Natural killer cell (primary cell): Measurements from ENCODE around the gene AMPD3. TPM values are rescaled to one million over a fixed set of nuclear protein-coding genes. Genes with fewer than 3 reads are reported as not detected.
A peak's percentile ranks its signal among the peaks of the same experiment; 100 is the strongest.

ENCODE experiments used
- ATAC-seq, 3 donors: fragments of 150-1000 bp in 2 of 3; fragments of 200-7000 bp in 1 of 3; cut with Tn5 transposase; 1 replicate in 1 of 3; 2 replicates in 2 of 3; pipeline ENCODE4 v1.10.0; 2021; ENCODE audit warnings: mild to moderate bottlenecking in 2 of 3, moderate library complexity in 2 of 3
- DNase-seq, 2 donors: peaks; one replicate each; pipeline versions ENCODE4 v3.0.0 to v3.0.0-alpha.2; 2013 to 2021; ENCODE audit warnings: mixed read lengths in 1 of 2
- H3K27ac ChIP-seq: one replicate; pipeline ENCODE4 v1.5.1; 2013; ENCODE audit warnings: mild to moderate bottlenecking, low read length
- H3K27me3 ChIP-seq: one replicate; pipeline ENCODE4 v1.6.1; 2013; ENCODE audit warnings: low read length; ENCODE audit not compliant: control insufficient read depth, insufficient read depth
- H3K36me3 ChIP-seq: one replicate; pipeline ENCODE4 v1.6.1; 2013; ENCODE audit warnings: low read length; ENCODE audit not compliant: control insufficient read depth, insufficient read depth
- H3K4me1 ChIP-seq: one replicate; pipeline ENCODE4 v1.6.1; 2013; ENCODE audit warnings: low read length; ENCODE audit not compliant: control insufficient read depth, insufficient read depth
- H3K4me3 ChIP-seq: one replicate; pipeline ENCODE4 v1.5.1; 2013; ENCODE audit warnings: low read length
- H3K9me3 ChIP-seq: one replicate; pipeline ENCODE4 v1.6.1; 2013; ENCODE audit warnings: low read length; ENCODE audit not compliant: control insufficient read depth, insufficient read depth
- H3K27ac Mint-ChIP-seq, 2 donors: one replicate each; pipeline ENCODE4 v1.8.0; 2022; ENCODE audit warnings: mild to moderate bottlenecking in 2 of 2, mixed read lengths in 2 of 2, moderate library complexity in 1 of 2
- H3K27me3 Mint-ChIP-seq, 2 donors: one replicate each; pipeline ENCODE4 v1.8.0; 2022; ENCODE audit warnings: low read depth in 2 of 2, mixed read lengths in 2 of 2
- H3K36me3 Mint-ChIP-seq: one replicate; pipeline ENCODE4 v1.8.0; 2022; ENCODE audit warnings: mixed read lengths
- H3K4me1 Mint-ChIP-seq, 2 donors: one replicate each; pipeline ENCODE4 v1.8.0; 2022; ENCODE audit warnings: mixed read lengths in 2 of 2
- H3K4me3 Mint-ChIP-seq: one replicate; pipeline ENCODE4 v1.8.0; 2022; ENCODE audit warnings: mild to moderate bottlenecking, moderate library complexity, mixed read lengths
- H3K9me3 Mint-ChIP-seq, 2 donors: one replicate each; pipeline ENCODE4 v1.8.0; 2022; ENCODE audit warnings: mixed read lengths in 2 of 2
- WGBS: methylation state at CpG from one replicate; pipeline ENCODE4 v1.1.7; 2013; ENCODE audit warnings: missing lambda C conversion rate; ENCODE audit not compliant: insufficient coverage; 5-methylcytosine and 5-hydroxymethylcytosine counted together
- intact Hi-C: fragments of 100-400 bp; cut with micrococcal nuclease; formaldehyde crosslinking; loops from one replicate; pipeline ENCODE4 v1.14.2; 2022
- total RNA-seq, 4 donors: library from RNA; stranded (reverse); fragments of 120-200 nt in 1 of 4; gene quantifications; one replicate each; pipeline versions ENCODE4 v1.2.3 to v1.2.4, GENCODE V29; 2013 to 2022
- TF ChIP-seq, protein P1 (sequence below): fragments of 200-600 bp; IDR thresholded peaks from one replicate; pipeline ENCODE4 v1.8.0; 2022; ENCODE audit warnings: antibody characterized with exemption

AMPD3 gene
- total RNA-seq, 3 donors from 2014 or later (not counting 1 experiment from before 2014, with no cell fraction given): 5.5 to 9.2 (median 6.8) TPM

DNA sequence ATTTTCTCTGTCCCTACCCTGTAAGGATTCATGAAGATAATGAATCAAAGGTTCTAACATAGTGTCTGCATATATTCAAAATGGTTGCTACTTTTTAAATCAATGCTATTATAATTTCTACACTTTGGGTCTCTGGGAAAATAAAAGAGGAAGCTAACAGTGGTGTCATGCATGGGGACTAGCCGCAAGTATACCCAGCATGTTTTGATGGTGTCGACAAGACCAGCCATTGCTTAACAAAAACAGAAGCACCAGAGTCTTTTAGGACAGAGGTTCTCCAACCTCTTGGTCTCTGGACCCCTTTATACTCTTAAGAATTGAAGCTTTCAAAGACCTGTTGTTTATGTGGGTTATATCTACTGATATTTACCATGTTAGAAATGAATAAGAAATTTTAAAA, 48.2 kb downstream of the AMPD3 start:
- ATAC-seq: peak in 1 of 3 donors; percentile 61

DNA sequence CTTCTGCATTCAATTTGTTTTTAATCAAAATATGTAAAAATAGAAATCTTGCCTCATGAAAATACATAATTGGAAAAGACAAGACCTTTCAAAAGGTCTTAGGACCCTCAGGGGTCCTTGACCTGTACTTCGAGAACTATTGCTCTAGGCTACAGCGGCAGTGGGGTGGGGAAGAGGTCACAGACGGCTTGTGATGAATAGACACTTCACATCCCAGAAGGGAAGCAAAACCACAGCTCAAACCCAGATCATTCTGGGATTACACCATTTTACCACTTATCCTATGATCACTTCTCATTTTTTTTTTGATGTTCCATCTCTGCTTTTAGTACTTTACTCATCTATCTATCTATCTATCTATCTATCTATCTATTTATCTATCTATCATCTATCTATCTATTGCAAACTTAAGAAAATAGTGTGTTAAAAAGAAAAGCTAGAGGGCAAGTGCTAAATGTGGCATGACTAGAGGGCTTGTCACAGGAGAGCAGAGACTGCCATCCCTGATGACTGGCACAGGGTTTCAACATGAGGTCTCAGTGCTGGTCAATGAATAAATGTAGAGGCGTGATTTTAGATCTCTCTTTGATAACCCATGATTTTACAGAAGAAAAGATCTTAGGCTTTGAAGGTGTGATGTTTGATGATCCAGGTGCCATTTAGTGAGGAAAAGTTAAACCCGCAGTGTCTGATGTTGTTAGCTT, 48.9 kb downstream of the AMPD3 start:
- Mint-ChIP-seq H3K27ac (no peak overlapping the region), H3K36me3 (no peaks in the 10 kb centered on the region), H3K4me1 (no peaks in the 10 kb centered on the region), H3K9me3 (no peaks in the 10 kb centered on the region), H3K27me3 (no peaks in the 10 kb centered on the region), H3K4me3 (no peak overlapping the region)
- TF ChIP-seq, protein P1, sequence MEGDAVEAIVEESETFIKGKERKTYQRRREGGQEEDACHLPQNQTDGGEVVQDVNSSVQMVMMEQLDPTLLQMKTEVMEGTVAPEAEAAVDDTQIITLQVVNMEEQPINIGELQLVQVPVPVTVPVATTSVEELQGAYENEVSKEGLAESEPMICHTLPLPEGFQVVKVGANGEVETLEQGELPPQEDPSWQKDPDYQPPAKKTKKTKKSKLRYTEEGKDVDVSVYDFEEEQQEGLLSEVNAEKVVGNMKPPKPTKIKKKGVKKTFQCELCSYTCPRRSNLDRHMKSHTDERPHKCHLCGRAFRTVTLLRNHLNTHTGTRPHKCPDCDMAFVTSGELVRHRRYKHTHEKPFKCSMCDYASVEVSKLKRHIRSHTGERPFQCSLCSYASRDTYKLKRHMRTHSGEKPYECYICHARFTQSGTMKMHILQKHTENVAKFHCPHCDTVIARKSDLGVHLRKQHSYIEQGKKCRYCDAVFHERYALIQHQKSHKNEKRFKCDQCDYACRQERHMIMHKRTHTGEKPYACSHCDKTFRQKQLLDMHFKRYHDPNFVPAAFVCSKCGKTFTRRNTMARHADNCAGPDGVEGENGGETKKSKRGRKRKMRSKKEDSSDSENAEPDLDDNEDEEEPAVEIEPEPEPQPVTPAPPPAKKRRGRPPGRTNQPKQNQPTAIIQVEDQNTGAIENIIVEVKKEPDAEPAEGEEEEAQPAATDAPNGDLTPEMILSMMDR: no peak
- ATAC-seq (no peak), DNase-seq (no peak)
- Histone ChIP-seq H3K4me3 (no peak overlapping the region), H3K36me3 (peaks cover 37% of the 10 kb centered on the region), H3K27ac (no peak overlapping the region), H3K9me3 (no peaks in the 10 kb centered on the region), H3K27me3 (no peaks in the 10 kb centered on the region), H3K4me1 (peaks cover 9% of the 10 kb centered on the region)
- WGBS: 81% methylated on average over 4 of the region's 5 CpGs
- intact Hi-C loops: no loop called here

More for the DNA sequence above, 48.2 kb downstream of the AMPD3 start:
- no peaks in the 10 kb centered on the region for H3K9me3 ChIP-seq
- no peak overlapping the region for H3K27ac ChIP-seq
- WGBS: 55% methylated on average over 2 of the region's 2 CpGs
- H3K4me1 ChIP-seq: peaks cover 9% of the 10 kb centered on the region
- no peak for DNase-seq
- Mint-ChIP-seq H3K4me1 (no peaks in the 10 kb centered on the region), H3K36me3 (no peaks in the 10 kb centered on the region), H3K27ac (no peak overlapping the region), H3K27me3 (no peaks in the 10 kb centered on the region), H3K4me3 (no peak overlapping the region), H3K9me3 (no peaks in the 10 kb centered on the region)
- intact Hi-C loops: no loop called here
- TF ChIP-seq, protein P1: no peak
- H3K4me3 ChIP-seq: no peak overlapping the region
- no peaks in the 10 kb centered on the region for H3K27me3 ChIP-seq
- H3K36me3 ChIP-seq: peaks cover 38% of the 10 kb centered on the region

DNA sequence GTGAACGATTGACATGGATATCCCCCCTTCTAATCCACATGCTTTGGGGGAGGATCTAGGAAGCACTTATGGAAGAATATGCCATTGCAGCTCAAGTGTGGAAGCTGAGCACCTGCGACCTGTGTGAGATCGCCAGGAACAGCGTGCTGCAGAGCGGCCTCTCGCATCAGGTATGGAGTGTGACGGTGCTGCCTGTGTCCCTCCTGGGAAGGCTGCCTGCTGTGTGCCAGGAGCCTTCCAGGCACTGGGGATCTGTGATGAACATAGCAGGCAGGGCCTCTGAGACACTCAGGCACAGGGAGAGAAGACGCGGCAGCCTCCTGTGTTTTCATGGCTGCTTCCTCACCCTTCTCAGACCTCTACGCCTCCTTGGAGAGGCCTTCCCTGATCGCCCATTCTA, 49.4 kb downstream of the AMPD3 start:
- Histone ChIP-seq H3K9me3 (no peaks in the 10 kb centered on the region), H3K36me3 (peaks cover 37% of the 10 kb centered on the region), H3K4me1 (peaks cover 9% of the 10 kb centered on the region), H3K27ac (no peak overlapping the region), H3K27me3 (no peaks in the 10 kb centered on the region), H3K4me3 (no peak overlapping the region)
- TF ChIP-seq, protein P1: no peak
- 98% methylated on average over 10 of the region's 11 CpGs for WGBS
- no peak overlapping the region for H3K27ac Mint-ChIP-seq
- ATAC-seq: no peak
- H3K4me3 Mint-ChIP-seq: no peak overlapping the region
- no peaks in the 10 kb centered on the region for H3K9me3 Mint-ChIP-seq
- no peaks in the 10 kb centered on the region for H3K27me3 Mint-ChIP-seq
- intact Hi-C loops: no loop called here
- H3K4me1 Mint-ChIP-seq: no peaks in the 10 kb centered on the region
- DNase-seq: no peak
- no peaks in the 10 kb centered on the region for H3K36me3 Mint-ChIP-seq
